Naive thymus-derived CD4-positive, alpha-beta T cell (primary cell): Measurements from ENCODE around the gene MED29. TPM values are rescaled to one million over a fixed set of nuclear protein-coding genes. Genes with fewer than 3 reads are reported as not detected.

Source experiments
- ATAC-seq: fragments of 150-1000 bp; cut with Tn5 transposase; 2 replicates; pipeline ENCODE4 v1.10.0; 2021; ENCODE audit warnings: mild to moderate bottlenecking, moderate library complexity
- CTCF ChIA-PET: fragments of 350-600 bp; sonication (Branson Sonifier 250); formaldehyde crosslinking; loops from one replicate; lab custom pipeline; 2021; ENCODE audit warnings: antibody characterized with exemption; lab: Charles Lee
- POLR2A ChIA-PET: fragments of 350-600 bp; sonication (Branson Sonifier 250); formaldehyde crosslinking; loops from one replicate; lab custom pipeline; 2021; ENCODE audit warnings: antibody characterized with exemption, inconsistent platforms; lab: Charles Lee
- DNase-seq, 9 donors: peaks; one replicate each; pipeline versions ENCODE4 v3.0.0 to v3.0.0-alpha.2; 2020 to 2022; ENCODE audit warnings: mixed read lengths in 1 of 9
- H3K27ac ChIP-seq: one replicate; pipeline ENCODE4 v1.7.0; 2013; ENCODE audit warnings: mild to moderate bottlenecking, low read depth, low read length, moderate library complexity
- H3K27me3 ChIP-seq, 2 donors: one replicate each; pipeline ENCODE4 v1.7.0; 2013; ENCODE audit warnings: low read length in 2 of 2, mild to moderate bottlenecking in 2 of 2, moderate library complexity in 2 of 2; ENCODE audit not compliant: control insufficient read depth in 2 of 2, insufficient read depth in 2 of 2
- H3K36me3 ChIP-seq, 3 experiments: 1 replicate in 2 of 3; 2 replicates in 1 of 3; pipeline ENCODE4 v1.7.0; 2013; ENCODE audit warnings: low read length in 3 of 3, mild to moderate bottlenecking in 3 of 3, moderate library complexity in 1 of 3; ENCODE audit not compliant: insufficient read depth in 3 of 3, control insufficient read depth in 2 of 3
- H3K4me1 ChIP-seq, 2 donors: one replicate each; pipeline ENCODE4 v1.7.0; 2013; ENCODE audit warnings: low read length in 2 of 2, mild to moderate bottlenecking in 2 of 2, moderate library complexity in 1 of 2; ENCODE audit not compliant: control insufficient read depth in 2 of 2, insufficient read depth in 2 of 2
- H3K4me3 ChIP-seq: 2 replicates; pipeline ENCODE4 v1.7.0; 2013; ENCODE audit warnings: mild to moderate bottlenecking, low read length
- H3K9me3 ChIP-seq, 3 experiments: 1 replicate in 2 of 3; 2 replicates in 1 of 3; pipeline ENCODE4 v1.7.0; 2013; ENCODE audit warnings: low read length in 3 of 3; ENCODE audit not compliant: control insufficient read depth in 2 of 3
- H3K27ac Mint-ChIP-seq, 9 donors: one replicate each; pipeline ENCODE4 v1.8.0; 2020 to 2022; ENCODE audit warnings: mixed read lengths in 9 of 9, mild to moderate bottlenecking in 8 of 9, moderate library complexity in 5 of 9, inconsistent platforms in 2 of 9
- H3K27me3 Mint-ChIP-seq, 5 donors: one replicate each; pipeline ENCODE4 v1.8.0; 2021 to 2022; ENCODE audit warnings: mixed read lengths in 5 of 5, mild to moderate bottlenecking in 1 of 5
- H3K36me3 Mint-ChIP-seq, 5 donors: one replicate each; pipeline ENCODE4 v1.8.0; 2020 to 2022; ENCODE audit warnings: mixed read lengths in 5 of 5, mild to moderate bottlenecking in 3 of 5, inconsistent platforms in 1 of 5
- H3K4me1 Mint-ChIP-seq, 7 donors: one replicate each; pipeline ENCODE4 v1.8.0; 2020 to 2022; ENCODE audit warnings: mixed read lengths in 7 of 7, mild to moderate bottlenecking in 3 of 7, inconsistent platforms in 1 of 7
- H3K4me3 Mint-ChIP-seq, 10 donors: one replicate each; pipeline ENCODE4 v1.8.0; 2020 to 2022; ENCODE audit warnings: mild to moderate bottlenecking in 10 of 10, mixed read lengths in 10 of 10, moderate library complexity in 6 of 10, inconsistent platforms in 2 of 10
- H3K9me3 Mint-ChIP-seq, 11 donors: one replicate each; pipeline ENCODE4 v1.8.0; 2020 to 2022; ENCODE audit warnings: mixed read lengths in 11 of 11, mild to moderate bottlenecking in 4 of 11, inconsistent platforms in 1 of 11, moderate library complexity in 1 of 11
- intact Hi-C, 2 donors: fragments of 100-400 bp; cut with micrococcal nuclease; formaldehyde crosslinking; loops; one replicate each; pipeline ENCODE4 v1.15.1; 2023
- polyA plus RNA-seq, 2 donors: library from polyadenylated mRNA; unstranded; fragments of 300-500 nt; fragmentation: Illumina TruSeq; gene quantifications; one replicate each; pipeline ENCODE4 v1.2.3, GENCODE V29; 2021
- total RNA-seq, 6 experiments: library from RNA in 5 of 6; stranded (reverse) in 5 of 6; gene quantifications; 1 replicate in 5 of 6; 2 replicates in 1 of 6; pipeline ENCODE4 v1.2.3 and lab custom pipeline; 2021 to 2026

MED29 gene
- total and polyA plus RNA-seq, 7 experiments from 2014 or later: 44.2 to 61.0 (median 52.0) TPM

DNA sequence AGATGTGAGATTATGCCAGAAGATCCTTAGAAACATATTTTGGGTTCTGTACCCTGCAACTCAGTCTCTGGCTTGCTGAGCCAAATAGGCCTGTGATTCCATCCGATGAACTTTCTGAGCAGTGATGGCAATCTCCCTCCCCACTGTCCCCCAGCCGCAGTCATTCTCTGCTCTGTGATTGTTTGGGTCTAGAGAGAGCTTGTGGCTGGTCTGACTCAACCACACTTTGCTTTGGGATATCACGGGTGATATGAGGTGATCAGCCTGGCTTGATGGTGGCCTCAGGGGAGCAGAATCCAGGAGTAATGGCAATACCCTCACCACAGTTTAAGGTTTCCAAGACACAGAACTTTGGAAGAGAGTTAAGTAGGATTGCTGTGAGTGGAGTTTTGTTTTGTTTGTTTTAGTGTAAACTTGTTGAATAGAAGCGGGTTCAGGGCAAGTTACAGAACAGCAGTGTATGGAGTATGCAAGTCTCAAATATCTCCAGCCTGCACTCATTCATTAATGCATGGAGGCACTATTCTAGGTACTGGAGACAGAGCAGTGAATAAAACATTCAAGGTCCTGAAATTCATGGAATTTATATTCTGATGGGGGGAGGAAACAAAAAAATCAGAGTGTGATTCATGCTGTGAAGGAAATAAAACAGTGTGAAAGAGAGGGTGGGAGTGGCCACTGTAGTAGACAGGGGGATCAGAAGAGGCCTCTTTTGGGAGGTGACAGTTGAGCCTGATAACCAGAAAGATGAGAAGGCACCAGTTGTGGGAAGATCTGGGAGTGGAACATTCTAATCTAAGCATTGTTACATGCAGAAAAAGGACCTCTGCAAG lies 43.6 kb upstream of the MED29 start:
- Mint-ChIP-seq H3K27ac (peak overlapping the region in 7 of 9 donors; percentile 1 to 62 (median 43)), H3K27me3 (no peaks in the 10 kb centered on the region), H3K4me1 (peaks cover 50 to 84% (median 68%) of the 10 kb centered on the region in 7 donors), H3K4me3 (no peak overlapping the region), H3K36me3 (peaks cover 3 to 31% (median 10%) of the 10 kb centered on the region in 5 donors), H3K9me3 (no peaks in the 10 kb centered on the region)
- intact Hi-C loops: loop anchor here in 1 of 2 donors (10.0 kb wide), 2 partner anchors 953 to 1077 kb away; partner anchors contain the start of gene SERTAD1
- Histone ChIP-seq H3K4me1 (peaks cover 14 to 21% of the 10 kb centered on the region in 2 donors), H3K27me3 (no peaks in the 10 kb centered on the region), H3K36me3 (peaks cover 5 to 44% (median 7%) of the 10 kb centered on the region in 3 experiments), H3K27ac (peak overlapping the region; percentile 6), H3K9me3 (no peaks in the 10 kb centered on the region), H3K4me3 (no peak overlapping the region)
- no peak for ATAC-seq
- no peak for DNase-seq
- CTCF ChIA-PET: no interaction called here
- POLR2A ChIA-PET: interaction anchor here (1.0 kb wide), 1 partner anchor 11 kb away, joined by 4 read pairs; no protein-coding TSS in a partner anchor

DNA sequence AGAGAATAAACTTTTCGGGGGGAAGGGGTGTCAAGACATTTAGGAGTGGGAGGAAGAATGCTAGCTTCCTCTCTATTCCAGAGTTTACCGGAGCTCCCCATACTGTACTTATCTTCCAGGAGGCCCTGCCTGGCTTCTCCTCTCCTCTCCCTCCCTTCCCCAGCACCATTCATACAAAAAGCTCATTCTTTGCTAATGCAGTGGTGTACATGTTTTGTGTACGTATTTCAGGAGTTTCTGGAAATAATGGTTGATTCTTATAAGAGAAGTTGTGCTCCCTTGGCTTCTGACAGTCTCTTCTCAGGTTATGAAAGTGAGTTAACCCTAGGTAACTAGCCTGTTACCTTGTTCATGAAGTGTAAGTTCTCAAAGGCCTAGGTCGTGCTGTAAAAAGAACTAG lies 41.9 kb upstream of the MED29 start:
- Mint-ChIP-seq H3K27ac (peak overlapping the region in 3 of 9 donors; percentile 3 to 46 (median 14)), H3K4me3 (no peak overlapping the region), H3K4me1 (peaks cover 36 to 73% (median 53%) of the 10 kb centered on the region in 7 donors), H3K9me3 (no peaks in the 10 kb centered on the region), H3K36me3 (peaks cover 3 to 26% (median 13%) of the 10 kb centered on the region in 5 donors), H3K27me3 (no peaks in the 10 kb centered on the region)
- CTCF ChIA-PET: interaction anchor here (0.5 kb wide), 2 partner anchors 17 to 427 kb away, joined by 4 read pairs; no protein-coding TSS in a partner anchor
- Histone ChIP-seq H3K27me3 (no peaks in the 10 kb centered on the region), H3K4me1 (peaks cover 0 to 6% of the 10 kb centered on the region in 2 donors), H3K27ac (no peak overlapping the region), H3K36me3 (peaks cover 5 to 57% (median 7%) of the 10 kb centered on the region in 3 experiments), H3K4me3 (no peak overlapping the region), H3K9me3 (no peaks in the 10 kb centered on the region)
- ATAC-seq (no peak), DNase-seq (no peak)
- POLR2A ChIA-PET: interaction anchor here (0.6 to 0.9 kb wide), 2 partner anchors 14 to 444 kb away, joined by 3 read pairs; partner anchors contain the start of gene GMFG
- intact Hi-C loops: loop anchor here in 1 of 2 donors (10.0 kb wide), 2 partner anchors 955 to 1075 kb away; partner anchors contain the start of gene SERTAD1

DNA sequence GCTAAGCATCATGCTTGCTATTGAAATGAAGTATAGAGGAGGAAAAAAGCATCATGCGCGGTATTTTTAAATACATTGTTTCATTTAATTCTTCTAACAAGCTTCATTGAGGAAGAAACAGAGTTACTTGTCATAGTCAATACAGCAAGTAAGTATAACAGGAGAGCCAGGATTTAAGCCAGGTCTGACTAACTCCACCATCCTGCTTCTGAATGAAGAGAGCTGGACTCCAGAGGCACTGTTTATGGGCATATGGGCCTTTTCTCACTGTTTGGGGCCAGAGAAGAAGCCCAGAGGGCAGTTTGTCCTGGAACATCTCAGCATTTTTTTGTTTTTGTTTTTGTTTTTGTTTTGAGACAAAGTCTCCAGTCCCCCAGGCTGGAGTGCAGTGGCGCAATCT lies 41.0 kb upstream of the MED29 start:
- Histone ChIP-seq H3K36me3 (peaks cover 5 to 64% (median 7%) of the 10 kb centered on the region in 3 experiments), H3K27me3 (no peaks in the 10 kb centered on the region), H3K4me3 (no peak overlapping the region), H3K9me3 (no peaks in the 10 kb centered on the region), H3K4me1 (no peaks in the 10 kb centered on the region), H3K27ac (no peak overlapping the region)
- ChIA-PET POLR2A (no interaction called here), CTCF (interaction anchor here (0.5 to 0.7 kb wide), 2 partner anchors 30 to 426 kb away, joined by 4 to 5 read pairs; partner anchors contain the start of gene LRFN1)
- ATAC-seq (no peak), DNase-seq (no peak)
- intact Hi-C loops: loop anchor here in 1 of 2 donors (2.0 kb wide), 1 partner anchor 41 kb away; the partner anchor contains the start of genes MED29 and PAF1
- no peaks in the 10 kb centered on the region for H3K9me3 Mint-ChIP-seq
- H3K36me3 Mint-ChIP-seq: peaks cover 3 to 26% (median 13%) of the 10 kb centered on the region in 5 donors
- peaks cover 29 to 64% (median 45%) of the 10 kb centered on the region in 7 donors for H3K4me1 Mint-ChIP-seq
- H3K27ac Mint-ChIP-seq: no peak overlapping the region
- H3K27me3 Mint-ChIP-seq: no peaks in the 10 kb centered on the region
- H3K4me3 Mint-ChIP-seq: no peak overlapping the region

DNA sequence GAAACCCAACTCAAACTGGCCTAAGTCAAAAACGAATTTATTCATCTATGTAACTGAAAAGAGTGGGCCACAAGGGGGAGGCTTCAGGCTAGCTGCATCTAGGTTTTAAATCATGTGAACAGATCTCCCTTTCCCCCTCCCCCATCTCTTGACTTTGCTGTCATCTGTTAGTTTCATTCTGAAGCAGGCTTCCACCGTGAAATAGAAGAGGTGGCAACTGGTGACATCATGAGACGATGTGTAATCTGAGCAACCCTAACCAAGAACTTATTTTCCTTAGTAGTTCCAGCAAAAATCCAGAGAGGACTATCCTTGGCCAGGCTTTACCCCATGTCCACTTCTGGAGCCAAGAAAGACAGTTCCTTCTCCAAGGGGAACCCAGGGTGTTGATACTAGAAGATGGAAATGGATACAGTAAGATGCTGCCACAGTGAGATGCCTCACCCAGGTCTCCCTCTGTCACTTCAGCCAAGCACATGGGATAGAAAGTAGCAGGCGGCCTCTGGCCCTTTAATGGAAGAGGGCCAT lies 39.6 kb upstream of the MED29 start:
- ATAC-seq (peak; percentile 77), DNase-seq (peak in 4 of 9 donors; percentile 15 to 40 (median 25))
- Mint-ChIP-seq H3K4me1 (peaks cover 22 to 50% (median 34%) of the 10 kb centered on the region in 7 donors), H3K36me3 (peaks cover 13 to 38% (median 16%) of the 10 kb centered on the region in 5 donors), H3K4me3 (peak overlapping the region in 1 of 10 donors; percentile 24), H3K27ac (peak overlapping the region in 2 of 9 donors; percentile 16 to 82), H3K9me3 (no peaks in the 10 kb centered on the region), H3K27me3 (no peaks in the 10 kb centered on the region)
- CTCF ChIA-PET: no interaction called here
- H3K36me3 ChIP-seq: peaks cover 6 to 73% (median 7%) of the 10 kb centered on the region in 3 experiments
- no peaks in the 10 kb centered on the region for H3K4me1 ChIP-seq
- H3K9me3 ChIP-seq: no peaks in the 10 kb centered on the region
- POLR2A ChIA-PET: interaction anchor here (0.6 kb wide), 1 partner anchor 11 kb away, joined by 3 read pairs; no protein-coding TSS in a partner anchor
- no peaks in the 10 kb centered on the region for H3K27me3 ChIP-seq
- no peak overlapping the region for H3K27ac ChIP-seq
- intact Hi-C loops: loop anchor here in 1 of 2 donors (1.0 to 2.0 kb wide), 2 partner anchors 9 to 39 kb away; partner anchors contain the start of genes MED29, PAF1 and SAMD4B
- no peak overlapping the region for H3K4me3 ChIP-seq

DNA sequence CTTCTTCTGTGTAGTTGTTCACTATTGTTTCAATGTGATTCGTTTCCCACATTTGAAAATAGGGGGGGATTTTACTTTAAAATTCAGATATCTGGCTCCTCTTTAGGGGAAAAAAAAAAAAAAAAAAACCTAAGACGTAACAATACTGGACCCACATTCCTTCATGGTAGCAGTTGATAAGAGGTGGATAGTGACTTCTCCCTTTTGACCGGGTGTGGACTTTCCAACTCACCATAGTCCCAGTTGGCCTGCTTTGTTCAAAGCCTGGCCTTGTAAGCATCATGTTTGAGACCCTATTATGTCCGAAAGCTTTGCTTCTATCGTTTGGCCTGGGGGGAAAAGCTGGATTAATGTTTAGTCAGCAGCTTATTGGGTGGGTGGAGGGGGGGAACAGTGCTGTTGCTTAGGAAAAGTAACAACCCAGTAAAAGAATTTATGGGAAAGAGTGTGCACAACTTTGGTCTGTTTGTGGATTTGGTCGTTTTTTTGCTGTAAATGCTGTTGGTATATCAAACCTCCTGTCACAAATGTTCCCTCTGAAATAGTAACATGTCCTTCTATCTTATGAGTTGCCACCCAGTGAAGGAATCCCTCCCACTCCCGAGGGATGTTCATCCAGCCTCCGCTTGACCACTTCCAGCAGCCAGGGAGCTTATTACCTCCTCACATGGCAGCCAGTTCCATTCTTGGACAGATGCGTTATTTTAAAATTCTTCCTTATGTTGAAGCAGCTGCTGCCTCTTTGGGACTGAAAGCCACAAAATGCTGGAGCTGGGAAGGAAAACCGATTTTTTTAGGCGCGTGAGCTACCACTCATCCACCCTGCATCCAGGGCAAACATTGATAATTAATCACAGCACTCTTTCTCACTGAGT lies 38.6 kb upstream of the MED29 start:
- CTCF ChIA-PET: no interaction called here
- DNase-seq: no peak
- Histone ChIP-seq H3K4me1 (no peaks in the 10 kb centered on the region), H3K27me3 (no peaks in the 10 kb centered on the region), H3K4me3 (no peak overlapping the region), H3K27ac (no peak overlapping the region), H3K9me3 (no peaks in the 10 kb centered on the region), H3K36me3 (peaks cover 11 to 83% (median 11%) of the 10 kb centered on the region in 3 experiments)
- no peaks in the 10 kb centered on the region for H3K9me3 Mint-ChIP-seq
- H3K4me1 Mint-ChIP-seq: peaks cover 17 to 42% (median 28%) of the 10 kb centered on the region in 7 donors
- H3K4me3 Mint-ChIP-seq: no peak overlapping the region
- H3K27ac Mint-ChIP-seq: peak overlapping the region in 3 of 9 donors; percentile 23 to 82 (median 62)
- POLR2A ChIA-PET: no interaction called here
- intact Hi-C loops: no loop called here
- H3K36me3 Mint-ChIP-seq: peaks cover 19 to 44% (median 23%) of the 10 kb centered on the region in 5 donors
- ATAC-seq: no peak
- H3K27me3 Mint-ChIP-seq: no peaks in the 10 kb centered on the region
